HG03439 (cell line): ENCODE results near the gene LRRC31.

Source experiments
- ATAC-seq: cut with Tn5 transposase; IDR thresholded peaks from one replicate; pipeline ENCODE4 v1.9.1; 2021; ENCODE audit warnings: mild to moderate bottlenecking, moderate library complexity; ENCODE audit not compliant: unreplicated experiment

The LRRC31 gene

DNA sequence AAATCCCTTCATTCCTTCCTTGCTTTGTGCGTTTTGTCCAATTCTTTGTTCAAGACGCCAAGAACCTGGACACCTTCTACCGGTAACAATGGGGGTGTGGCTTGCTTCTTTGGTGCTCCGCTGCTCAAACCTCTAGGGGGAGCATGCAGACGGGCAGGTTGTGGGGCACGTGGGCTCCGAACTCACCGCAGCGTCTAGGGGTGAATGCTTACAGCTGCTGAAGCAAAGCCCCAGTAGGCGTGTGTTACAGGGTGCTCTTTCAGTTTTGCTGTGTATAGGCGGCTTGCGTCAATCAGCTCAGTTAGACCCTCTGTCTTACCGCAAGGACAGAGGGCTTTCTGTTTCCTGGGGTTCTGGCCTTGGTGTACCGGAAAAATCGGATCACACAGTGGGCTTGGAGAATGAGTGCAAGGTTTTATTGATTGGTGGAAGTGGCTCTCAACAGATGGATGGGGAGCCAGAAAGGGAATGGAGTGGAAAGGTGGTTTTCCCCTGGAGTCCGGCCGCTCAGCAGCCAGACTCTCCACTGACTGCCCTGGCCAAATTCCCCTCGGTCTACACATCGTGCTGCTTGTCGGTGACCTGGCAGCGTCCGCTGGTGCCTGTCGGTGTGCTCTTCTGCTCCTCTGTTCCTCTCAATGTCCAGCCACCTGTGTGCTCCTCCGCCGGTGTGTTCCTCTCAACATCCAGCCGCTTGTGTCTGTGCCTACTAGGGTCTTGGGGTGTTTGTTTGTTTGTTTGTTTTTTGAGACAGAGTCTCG lies 55.8 kb downstream of the LRRC31 start:
- ATAC-seq: peak; percentile 91

DNA sequence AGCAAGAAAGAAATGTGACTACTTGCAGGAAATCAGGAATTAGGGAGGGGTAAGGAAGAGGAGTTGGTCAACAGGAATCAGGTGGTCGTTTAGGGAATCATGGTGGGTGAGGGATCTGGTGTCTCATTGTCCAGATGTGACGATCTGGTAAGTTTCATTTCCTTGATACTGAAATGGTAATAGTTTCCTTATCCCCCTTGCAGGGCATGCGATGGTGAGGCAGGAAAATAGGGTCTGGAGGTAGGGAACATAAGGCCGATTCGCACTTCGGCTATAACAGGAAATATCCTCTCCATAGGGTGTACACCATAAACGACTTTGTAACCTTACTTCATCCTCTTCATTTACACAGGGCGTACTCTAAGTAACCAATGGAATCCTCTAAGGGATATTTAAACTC lies 56.5 kb downstream of the LRRC31 start:
- no peak for ATAC-seq

DNA sequence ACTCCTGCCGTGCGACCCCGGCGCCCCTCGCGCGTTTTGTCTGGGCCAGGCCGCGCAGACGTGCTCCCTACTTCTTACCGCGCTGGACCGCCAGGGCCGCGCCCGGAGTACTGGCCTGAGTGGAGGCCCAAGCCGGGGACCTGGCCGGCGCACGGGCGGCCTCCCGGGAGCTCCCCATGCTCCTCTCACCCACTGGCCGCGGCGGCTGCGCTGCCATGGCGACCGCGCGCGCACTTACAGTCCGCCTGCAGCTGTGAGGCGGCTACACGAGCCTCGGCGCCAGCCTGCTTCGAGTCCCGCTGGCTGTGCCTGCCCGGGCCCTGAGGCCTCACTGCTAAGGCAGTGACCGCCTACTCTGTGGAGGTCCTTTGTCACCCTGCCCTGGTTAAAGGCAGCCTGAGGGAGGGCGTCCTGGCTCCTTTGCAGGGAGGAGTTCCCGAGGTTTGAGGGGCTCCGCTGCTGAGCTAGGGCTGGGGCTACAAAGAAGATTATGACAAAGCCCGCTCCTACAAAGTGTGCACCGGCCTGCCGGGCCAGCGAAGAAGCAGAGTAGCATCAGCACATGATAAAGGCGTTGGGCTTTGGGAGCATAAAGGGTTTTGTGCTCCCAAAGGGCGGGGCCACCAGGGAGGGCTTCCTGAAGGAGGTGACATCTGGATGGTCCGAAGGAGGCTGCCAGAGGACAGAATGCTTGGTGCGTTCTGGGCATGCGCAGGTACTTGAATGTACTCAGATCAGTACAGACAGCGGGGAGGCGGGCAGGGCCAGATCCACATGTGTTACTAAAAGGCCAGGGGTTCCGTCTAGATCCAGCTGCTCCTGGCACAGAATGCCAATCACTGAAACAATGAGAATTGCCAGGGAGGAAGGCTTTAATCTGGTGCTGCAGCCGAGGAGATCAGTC lies 57.2 kb downstream of the LRRC31 start, which contains the start of the genes LRRC34 and LRRIQ4:
Gene LRRC34, minus strand, starts transcription at position 573 of the 904 bp plus-strand sequence. Its CDS starts 356 bp downstream, at position 217.
Gene LRRIQ4, plus strand, starts transcription at position 539 of the 904 bp plus-strand sequence. CDS start 9,052 bp downstream, outside the sequence.
- ATAC-seq: peak; percentile 64

DNA sequence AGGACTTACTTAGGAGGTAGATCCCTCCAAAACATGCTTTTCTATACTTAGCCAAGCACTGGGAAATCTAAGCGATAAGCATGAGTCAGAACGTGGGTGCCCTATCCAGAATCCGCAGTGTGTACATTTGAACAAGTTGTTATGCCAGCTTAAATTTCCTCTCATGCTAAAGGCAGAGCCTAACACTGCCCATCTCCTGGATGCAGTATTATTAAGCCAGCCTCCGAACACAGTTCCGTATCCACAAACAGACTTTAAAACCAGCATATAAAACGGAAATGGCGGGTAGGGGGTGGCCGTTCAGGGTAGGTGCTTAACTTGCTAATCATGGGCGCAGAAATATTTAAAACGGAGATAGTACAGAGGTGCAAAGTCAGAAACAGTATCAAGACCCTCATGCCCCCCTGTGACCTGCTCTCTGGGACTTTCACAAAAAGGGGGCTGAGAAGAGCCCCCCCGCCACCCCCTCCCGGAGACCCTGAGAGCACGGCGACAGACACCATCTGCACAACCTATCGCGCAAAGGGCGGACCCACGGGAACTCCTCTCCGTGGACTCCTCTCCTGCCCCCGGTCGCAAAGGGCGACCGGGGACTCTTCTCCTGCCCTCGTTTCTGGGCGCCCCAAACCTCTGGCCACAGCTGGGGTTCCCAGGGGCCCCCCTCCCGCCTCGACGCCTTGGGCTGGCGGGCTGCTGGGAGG lies 58.0 kb downstream of the LRRC31 start:
- ATAC-seq: no peak

DNA sequence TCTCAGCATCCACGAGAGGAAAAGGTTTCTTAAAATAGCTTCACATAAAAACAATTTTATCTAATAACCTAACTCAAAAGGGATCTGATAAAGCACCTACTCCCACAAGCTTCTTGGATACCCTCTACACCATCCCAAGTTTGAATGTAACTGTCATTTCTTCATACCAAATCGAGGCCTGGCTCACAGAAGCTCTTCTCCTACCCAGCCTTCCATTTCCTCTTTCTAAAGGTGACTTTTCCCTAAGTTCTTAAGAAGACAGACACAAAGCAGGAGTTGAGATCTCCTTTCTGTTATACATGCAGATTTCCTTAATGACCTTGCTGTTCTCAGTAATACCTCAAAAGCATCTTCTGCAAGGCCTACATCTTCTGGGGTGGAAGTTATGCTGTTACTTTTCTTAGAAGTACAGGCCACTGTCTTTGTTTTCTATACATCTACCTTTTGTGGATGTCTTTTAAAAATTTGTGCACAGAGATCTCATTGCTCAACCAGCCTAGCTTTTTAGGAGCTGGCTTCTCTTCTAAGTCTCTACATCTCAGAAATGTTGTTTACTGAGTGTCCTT lies 60.4 kb downstream of the LRRC31 start:
- no peak for ATAC-seq

DNA sequence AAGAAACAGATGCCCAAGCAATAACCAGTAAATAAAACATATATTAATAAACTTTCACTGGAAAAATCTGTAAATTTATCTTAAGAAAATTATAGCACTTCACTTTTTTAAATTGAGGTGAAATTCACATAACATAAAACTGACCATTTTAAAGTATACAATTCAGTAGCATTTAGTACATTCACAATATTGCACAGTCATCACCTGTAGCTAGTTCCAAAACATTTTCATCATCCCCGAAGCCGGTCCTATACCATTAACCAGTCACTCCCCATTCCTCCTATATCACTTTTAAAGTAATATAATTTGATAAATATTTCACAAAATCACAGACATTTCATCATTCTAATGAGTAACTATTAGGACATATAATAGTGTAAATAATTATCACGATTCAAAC lies 65.1 kb downstream of the LRRC31 start:
- no peak for ATAC-seq

DNA sequence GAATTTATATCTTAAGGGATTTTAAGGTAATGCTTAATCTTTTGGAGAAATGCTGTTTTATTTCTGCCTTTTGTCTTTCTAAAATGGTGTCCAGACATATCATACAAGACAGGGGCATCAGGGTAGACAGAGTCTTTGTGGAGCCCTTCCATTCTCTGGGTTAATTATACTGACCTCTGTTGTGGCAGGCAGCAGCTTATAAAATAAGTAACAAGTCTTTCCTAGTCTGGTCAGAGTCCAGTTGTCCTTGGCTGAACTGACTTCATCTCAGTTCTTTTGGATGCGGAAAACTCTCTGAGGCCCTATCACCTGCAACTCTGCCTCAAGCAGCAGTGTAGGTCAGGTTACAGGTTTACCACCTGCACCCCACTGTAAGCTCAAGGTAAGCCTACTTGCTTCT lies 77.4 kb downstream of the LRRC31 start:
- no peak for ATAC-seq

DNA sequence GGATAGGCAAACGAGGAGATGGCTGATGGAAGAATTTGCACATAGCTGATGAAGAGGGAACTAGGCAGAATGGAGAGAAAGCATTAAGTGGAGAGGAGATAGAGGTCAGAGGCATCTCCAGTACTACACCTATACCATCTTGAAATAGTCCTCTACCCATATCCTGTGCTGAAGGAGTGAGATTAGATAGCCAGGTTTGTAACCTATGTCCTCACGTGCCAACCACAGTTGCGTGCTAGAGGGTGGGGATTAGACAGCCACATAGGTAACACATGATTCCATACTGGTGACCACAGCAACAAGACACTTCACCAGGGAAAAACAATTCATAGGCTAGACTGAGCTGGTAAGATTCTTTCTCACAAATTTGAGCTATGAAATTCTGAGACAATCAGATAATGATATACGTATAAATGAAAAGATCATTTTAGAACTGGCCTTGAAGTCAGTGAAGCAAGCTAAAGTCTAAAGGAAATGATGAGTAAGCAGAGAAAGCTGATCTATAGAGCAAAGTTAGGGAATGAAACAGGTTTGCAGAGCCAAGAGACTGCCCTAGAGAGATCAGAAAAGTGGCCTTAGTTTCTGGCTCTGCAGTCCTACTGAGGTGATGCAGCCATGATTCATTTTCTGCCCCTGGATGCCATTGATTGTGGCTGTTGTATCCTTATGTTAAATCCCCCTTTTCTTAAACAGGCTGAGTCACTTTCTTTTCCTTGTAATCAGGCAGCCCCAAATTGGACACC lies 78.9 kb downstream of the LRRC31 start:
- ATAC-seq: no peak

DNA sequence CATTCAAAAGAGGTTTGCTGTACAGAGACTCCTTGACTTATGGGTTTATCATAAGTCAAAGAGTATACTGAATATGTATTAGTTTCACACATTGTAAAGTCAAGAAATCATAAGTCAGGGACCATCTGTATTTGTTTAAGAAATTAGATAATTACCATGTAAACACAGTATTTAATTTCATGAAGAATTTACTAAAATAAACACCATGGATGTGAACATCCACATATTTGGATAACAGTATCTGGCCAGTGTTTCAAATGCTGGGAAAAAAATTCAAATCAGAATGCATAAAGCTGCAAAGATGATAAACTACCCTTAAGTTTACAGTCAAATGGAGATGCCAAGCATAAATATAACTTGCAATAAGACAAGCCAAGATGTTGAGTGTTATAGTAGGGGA lies 79.5 kb downstream of the LRRC31 start:
- ATAC-seq: no peak
